K562 (cell line): Measurements from ENCODE around the gene ERLIN1. TPM values are rescaled to one million over a fixed set of nuclear protein-coding genes. Genes with fewer than 3 reads are reported as not detected.

Experiments used
- ATAC-seq: fragments of 200-7000 bp; cut with Tn5 transposase; 3 replicates; pipeline ENCODE4 v1.9.1; 2020; ENCODE audit warnings: moderate library complexity
- BruUV-seq: library from RNA; stranded (reverse); fragments of 400-500 nt; replicated peaks from 2 replicates; lab custom pipeline; 2021; lab: Mats Ljungman, UMichigan
- CTCF ChIA-PET: fragments of 300-600 bp; formaldehyde crosslinking; extraction: SDS; loops from one replicate; lab custom pipeline; 2021; ENCODE audit warnings: low intra/inter-chr PET ratio; lab: Yijun Ruan, JAX
- POLR2A ChIA-PET: fragments of 300-600, 350-650 bp; sonication (Branson Sonifier 250); formaldehyde crosslinking; extraction: SDS; loops from one replicate; lab custom pipeline; 2021; ENCODE audit warnings: antibody characterized with exemption, inconsistent platforms; lab: Yijun Ruan, JAX
- DNase-seq, 4 experiments: peaks; one replicate each; pipeline versions ENCODE4 v3.0.0 to v3.0.0-alpha.2; 2011 to 2018; ENCODE audit warnings: low spot score in 3 of 4, mixed read lengths in 3 of 4; ENCODE audit errors: extremely low read depth in 1 of 4
- FAIRE-seq: peaks from 2 replicates; lab custom pipeline; 2011; peaks lifted over from hg19 to GRCh38; lab: Jason Lieb, UNC
- H2AFZ ChIP-seq: 2 replicates; pipeline ENCODE4 v1.6.0; 2011; ENCODE audit warnings: low read depth, low read length, control low read depth, inconsistent platforms
- H3K27ac ChIP-seq: fragments of 200-600 bp; 3 replicates; pipeline ENCODE4 v1.8.0; 2011; ENCODE audit warnings: low read depth, mild to moderate bottlenecking, control low read depth, inconsistent platforms, low read length, moderate library complexity, mixed read lengths; ENCODE audit errors: extremely low read depth
- H3K27me3 ChIP-seq, 2 experiments: fragments of 300-600 bp in 1 of 2; 2 replicates in 1 of 2; 3 replicates in 1 of 2; pipeline versions ENCODE4 v1.6.0 to v1.8.0; 2011; ENCODE audit warnings: inconsistent platforms in 2 of 2, low read length in 2 of 2, mild to moderate bottlenecking in 1 of 2, mixed read lengths in 1 of 2, moderate library complexity in 1 of 2; ENCODE audit not compliant: control insufficient read depth in 2 of 2, insufficient read depth in 2 of 2
- H3K36me3 ChIP-seq: fragments of 300-600 bp; 3 replicates; pipeline ENCODE4 v1.8.0; 2011; ENCODE audit warnings: mild to moderate bottlenecking, low read length, inconsistent platforms; ENCODE audit not compliant: control insufficient read depth, insufficient read depth
- H3K4me1 ChIP-seq, 2 experiments: fragments of 200-600 bp in 1 of 2; replicated peaks in 1 of 2; 2 replicates in 1 of 2; 3 replicates in 1 of 2; pipeline versions ENCODE4 v1.5.1 to v1.8.0; 2011; ENCODE audit warnings: inconsistent platforms in 2 of 2, low read length in 2 of 2, mild to moderate bottlenecking in 1 of 2, mixed read lengths in 1 of 2, moderate library complexity in 1 of 2; ENCODE audit not compliant: control insufficient read depth in 2 of 2, insufficient read depth in 2 of 2
- H3K4me2 ChIP-seq: 2 replicates; pipeline ENCODE4 v1.6.1; 2011; ENCODE audit warnings: low read length, control low read depth, inconsistent platforms, mixed read lengths; ENCODE audit not compliant: insufficient read depth
- H3K4me3 ChIP-seq: fragments of 200-600 bp; sonication (generic), shearing (Covaris generic); 2 replicates; pipeline ENCODE4 v1.5.1; 2016; ENCODE audit warnings: control low read depth, inconsistent platforms
- H3K79me2 ChIP-seq: fragments of 200-600 bp; 3 replicates; pipeline ENCODE4 v1.8.0; 2011; ENCODE audit warnings: low read length, inconsistent platforms; ENCODE audit not compliant: control insufficient read depth, insufficient read depth
- H3K9ac ChIP-seq, 2 experiments: 2 replicates each; pipeline versions ENCODE4 v1.6.0 to v1.6.1; 2011; ENCODE audit warnings: low read depth in 2 of 2, low read length in 2 of 2, control low read depth in 1 of 2, inconsistent platforms in 1 of 2, mild to moderate bottlenecking in 1 of 2, mixed read lengths in 1 of 2; ENCODE audit not compliant: insufficient read depth in 1 of 2
- H3K9me1 ChIP-seq: one replicate; pipeline ENCODE4 v1.6.0; 2011; ENCODE audit warnings: inconsistent platforms, mild to moderate bottlenecking, low read length, moderate library complexity; ENCODE audit not compliant: control insufficient read depth, insufficient read depth
- H3K9me3 ChIP-seq: replicated peaks from 2 replicates; pipeline ENCODE4 v1.5.1; 2011; ENCODE audit warnings: low read depth, low read length, inconsistent platforms; ENCODE audit not compliant: control insufficient read depth, insufficient read depth
- H4K20me1 ChIP-seq: replicated peaks from 2 replicates; pipeline ENCODE4 v1.6.1; 2011; ENCODE audit warnings: low read length, inconsistent platforms, mixed read lengths; ENCODE audit not compliant: control insufficient read depth, insufficient read depth
- GTF2E2 ChIP-seq: fragments of 200-800 bp; sonication (Bioruptor generic); IDR thresholded peaks from 2 replicates; pipeline ENCODE4 v1.6.1; 2016; ENCODE audit warnings: missing genetic modification characterization, missing compliant biosample characterization
- HES1 ChIP-seq: fragments of 450-650 bp; IDR thresholded peaks from 2 replicates; pipeline ENCODE4 v1.6.1; 2016; ENCODE audit warnings: low read depth, mild to moderate bottlenecking, moderate library complexity
- HMBOX1 ChIP-seq: sonication (generic); IDR thresholded peaks from 2 replicates; pipeline ENCODE4 v1.6.1; 2016
- KLF10 ChIP-seq: fragments of 250-450 bp; sonication (Bioruptor Pico); IDR thresholded peaks from 2 replicates; pipeline ENCODE4 v1.6.1; 2021; ENCODE audit warnings: matching md5 sums
- MCM5 ChIP-seq: fragments of 450-650 bp; IDR thresholded peaks from 2 replicates; pipeline ENCODE4 v1.6.1; 2016; ENCODE audit warnings: low read depth
- RB1 ChIP-seq: fragments of 450-650 bp; IDR thresholded peaks from 2 replicates; pipeline ENCODE4 v1.6.1; 2017; ENCODE audit warnings: low read depth, mild to moderate bottlenecking
- RBFOX2 ChIP-seq: fragments of 200-400 bp; formaldehyde crosslinking; IDR thresholded peaks from 2 replicates; pipeline ENCODE4 v1.6.1; 2017; ENCODE audit warnings: low read depth, mild to moderate bottlenecking, low read length, moderate library complexity
- SNAPC5 ChIP-seq: fragments of 250-450 bp; sonication (Bioruptor Pico); IDR thresholded peaks from 2 replicates; pipeline ENCODE4 v1.8.0; 2021; ENCODE audit warnings: moderate library complexity, mild to moderate bottlenecking, inconsistent platforms
- SRSF1 ChIP-seq: fragments of 200-400 bp; formaldehyde crosslinking; IDR thresholded peaks from 2 replicates; pipeline ENCODE4 v1.6.1; 2017; ENCODE audit warnings: mild to moderate bottlenecking, low read depth, low read length, moderate library complexity
- TAL1 ChIP-seq: fragments of 450-650 bp; IDR thresholded peaks from 2 replicates; pipeline ENCODE4 v1.6.1; 2016; ENCODE audit warnings: mild to moderate bottlenecking
- XRCC4 ChIP-seq: IDR thresholded peaks from one replicate; pipeline ENCODE4 v1.6.1; 2011; ENCODE audit not compliant: insufficient read depth, insufficient read length; ENCODE audit errors: extremely low read depth
- XRCC5 ChIP-seq: fragments of 200-400 bp; formaldehyde crosslinking; IDR thresholded peaks from 2 replicates; pipeline ENCODE4 v1.6.1; 2017; ENCODE audit warnings: low read depth, mild to moderate bottlenecking, low read length
- ZBTB5 ChIP-seq: fragments of 450-650 bp; IDR thresholded peaks from 2 replicates; pipeline ENCODE4 v1.6.1; 2017; ENCODE audit warnings: antibody characterized with exemption
- ZNF589 ChIP-seq: fragments of 200-800 bp; sonication (Bioruptor generic); IDR thresholded peaks from 2 replicates; pipeline ENCODE4 v1.6.1; 2016; ENCODE audit warnings: low read depth, missing genetic modification characterization, missing compliant biosample characterization
- WGBS: fragments of 100-300 bp; shearing (Covaris generic); methylation state at CpG from one replicate; pipeline ENCODE4 v1.1.6; 2016; ENCODE audit warnings: low coverage, mixed read lengths; ENCODE audit not compliant: insufficient coverage; ENCODE audit errors: missing lambda C conversion rate; 5-methylcytosine and 5-hydroxymethylcytosine counted together
- in situ Hi-C: fragments of 300-500 bp; cut with MboI; formaldehyde crosslinking; loops from 4 replicates; pipeline ENCODE4 v1.15.0; 2018; ENCODE audit warnings: inconsistent platforms, mixed read lengths
- intact Hi-C: fragments of 100-400 bp; cut with micrococcal nuclease; formaldehyde crosslinking; loops from 2 replicates; pipeline ENCODE4 v1.14.2; 2022
- polyA plus RNA-seq, 8 experiments: library from polyadenylated mRNA; depleted of rRNA in 4 of 8; stranded (reverse) in 5 of 8; unstranded in 3 of 8; fragments of >200 nt; fragmentation: Nextera tagmentation in 2 of 8; fragmentation: Illumina TruSeq in 1 of 8; extraction: Ambion mirVana in 2 of 8; extraction: Trizol in 1 of 8; gene quantifications; 2 replicates each; pipeline versions ENCODE4 v1.2.1 to v1.2.3, GENCODE V29; 2011 to 2014; ENCODE audit warnings: inconsistent platforms in 1 of 8, missing spikeins in 1 of 8
- total RNA-seq, 7 experiments: library from RNA; depleted of rRNA in 6 of 7; stranded (reverse); fragments of >200 nt in 6 of 7; fragmentation: Illumina TruSeq in 2 of 7; extraction: Trizol in 2 of 7; gene quantifications; 2 replicates each; pipeline versions ENCODE4 v1.2.1 to v1.2.3, GENCODE V29; 2011 to 2021; ENCODE audit warnings: low replicate concordance in 1 of 7

Gene ERLIN1
- total and polyA plus RNA-seq, 9 of the 15 experiments (the other 6 are each of a cell fraction or from before 2014, with no cell fraction given): 9.8 to 26.8 (median 15.5) TPM

GRCh38 chr10:100216006-100216405 lies 30.2 kb upstream of the ERLIN1 start (continued):
- no peak for TF ChIP-seq HES1

- peaks cover 82% of the 10 kb centered on the region for H3K36me3 ChIP-seq
- POLR2A ChIA-PET: no interaction called here
These were observed 23.5 kb upstream of the ERLIN1 start for GRCh38 chr10:100209303-100209702.

More at GRCh38 chr10:100209303-100209702, 23.5 kb upstream of the ERLIN1 start:
- no peak overlapping the region for H3K4me2 ChIP-seq
- H4K20me1 ChIP-seq: no peaks in the 10 kb centered on the region
- FAIRE-seq: no peak
- H3K4me3 ChIP-seq: no peak overlapping the region
- in situ Hi-C loops (no loop called here), intact Hi-C loops (no loop called here)
- no peaks in the 10 kb centered on the region for H3K9me3 ChIP-seq
- CTCF ChIA-PET: no interaction called here
- H3K9ac ChIP-seq: no peak overlapping the region
- no peak for DNase-seq
- WGBS: 94% methylated on average over 7 of the region's 7 CpGs
- ATAC-seq: no peak
- no TSS peak for BruUV-seq
- H3K79me2 ChIP-seq: no peaks in the 10 kb centered on the region
- TF ChIP-seq SNAPC5: no peak
- TF ChIP-seq RBFOX2: no peak
- TF ChIP-seq ZNF589 (CRISPR knock-in tag): no peak
- no peak for TF ChIP-seq KLF10
- no peak for TF ChIP-seq ZBTB5
- no peak for TF ChIP-seq MCM5
- TF ChIP-seq TAL1: no peak
- no peak for TF ChIP-seq RB1
- no peak for TF ChIP-seq GTF2E2 (tag)
- no peak for TF ChIP-seq XRCC5
- TF ChIP-seq XRCC4: no peak
- TF ChIP-seq HMBOX1: no peak
- TF ChIP-seq SRSF1: no peak
- TF ChIP-seq, all 486 proteins: peak for 0
- H3K9me1 ChIP-seq: no peaks in the 10 kb centered on the region
- no peak overlapping the region for H3K27ac ChIP-seq
- H3K4me1 ChIP-seq: no peaks in the 10 kb centered on the region
- H3K27me3 ChIP-seq: no peaks in the 10 kb centered on the region
- H2AFZ ChIP-seq: no peak overlapping the region
